Pancreas (tissue), 10 donors: ENCODE measurements around the gene BACE1. TPM values are rescaled to one million over a fixed set of nuclear protein-coding genes. Genes with fewer than 3 reads are reported as not detected.

Source experiments
- ATAC-seq, 4 donors: fragments of 200-7000 bp; cut with Tn5 transposase; one replicate each; pipeline versions ENCODE4 v1.8.0 to v1.9.1; 2020; ENCODE audit warnings: mild to moderate bottlenecking in 4 of 4, moderate library complexity in 4 of 4
- DNase-seq, 6 donors: peaks; one replicate each; pipeline ENCODE4 v3.0.0-alpha.2; 2020
- FAIRE-seq: peaks from 2 replicates; lab custom pipeline; 2012; peaks lifted over from hg19 to GRCh38; lab: Jason Lieb, UNC
- H3K27ac ChIP-seq, 4 donors: fragments of 200-600 bp; sonication (generic); 1 replicate in 3 of 4; 2 replicates in 1 of 4; pipeline versions ENCODE4 v1.5.0 to v1.8.0; 2020
- H3K27me3 ChIP-seq, 4 donors: fragments of 200-600 bp; one replicate each; pipeline ENCODE4 v1.8.0; 2021
- H3K36me3 ChIP-seq, 3 donors: fragments of 200-600 bp; sonication (generic) in 1 of 3; one replicate each; pipeline versions ENCODE4 v1.5.0 to v1.8.0; 2020 to 2021
- H3K4me1 ChIP-seq, 3 donors: fragments of 200-600 bp; one replicate each; pipeline ENCODE4 v1.8.0; 2021
- H3K4me3 ChIP-seq, 4 donors: fragments of 200-600 bp; sonication (generic) in 2 of 4; one replicate each; pipeline versions ENCODE4 v1.5.0 to v1.8.0; 2020 to 2021
- H3K9me3 ChIP-seq, 4 donors: fragments of 200-600 bp; one replicate each; pipeline ENCODE4 v1.8.0; 2021
- WGBS, 2 donors: extraction: QIAGEN DNeasy Blood & Tissue Kit; methylation state at CpG; one replicate each; pipeline ENCODE4 v1.1.7; 2013; 5-methylcytosine and 5-hydroxymethylcytosine counted together
- intact Hi-C, 3 donors: fragments of 100-400 bp; cut with DNase I; formaldehyde crosslinking; loops; one replicate each; pipeline versions ENCODE4 v1.11.1 to v1.14.2; 2022
- polyA plus RNA-seq, 2 donors: library from polyadenylated mRNA; stranded (reverse); fragments of 200-250 nt; gene quantifications; one replicate each; pipeline ENCODE4 v1.2.3, GENCODE V29; 2013
- total RNA-seq, 6 donors: library from RNA; stranded (reverse); fragmentation: NEBNext Ultra II Directional in 4 of 6; extraction: Animal tissue kit (Norgen Biotek cat#: 25700) in 4 of 6; gene quantifications; one replicate each; pipeline versions ENCODE4 v1.2.1 to v1.2.4, GENCODE V29; 2021 to 2023
- TF ChIP-seq, protein P1 (sequence below), 4 donors: fragments of 200-600 bp; sonication (generic) in 3 of 4; IDR thresholded peaks; one replicate each; pipeline versions ENCODE4 v1.5.0 to v1.8.0; 2021; ENCODE audit warnings: antibody characterized with exemption in 4 of 4
- donor health status: healthy with polysubstance abuse.
- donor health status: DM: no; HTN: no; CAD: no; lungs with moderate emphysema.
- donor health status: DM: no; HTN: no; CAD: no.
- donor health status: control.
- donor health status: control.
- donor health status: Bipolar disorder and iron deficiency.
- donor health status: DM: yes; HTN: yes; CAD: no.
- donor health status: DM: no; HTN: no; CAD: no.
- donor health status: DM: no; HTN: no; CAD: no.
- donor health status: DM: yes; HTN: yes; CAD: no.

Gene BACE1
- total and polyA plus RNA-seq, 8 donors, result 27.8 to 207 (median 103) TPM

- Histone ChIP-seq H3K4me1 (peaks cover 5 to 32% (median 29%) of the 10 kb centered on the region in 3 donors), H3K36me3 (peaks cover 0 to 4% (median 0%) of the 10 kb centered on the region in 3 donors), H3K4me3 (peak overlapping the region in 2 of 4 donors; percentile 24 to 41), H3K27ac (peak overlapping the region; percentile 73 to 92 (median 82)), H3K27me3 (no peaks in the 10 kb centered on the region), H3K9me3 (no peaks in the 10 kb centered on the region)
- WGBS, 2 donors, result 11 to 12% methylated on average over 12 of the region's 12 CpGs
- TF ChIP-seq, protein P1, sequence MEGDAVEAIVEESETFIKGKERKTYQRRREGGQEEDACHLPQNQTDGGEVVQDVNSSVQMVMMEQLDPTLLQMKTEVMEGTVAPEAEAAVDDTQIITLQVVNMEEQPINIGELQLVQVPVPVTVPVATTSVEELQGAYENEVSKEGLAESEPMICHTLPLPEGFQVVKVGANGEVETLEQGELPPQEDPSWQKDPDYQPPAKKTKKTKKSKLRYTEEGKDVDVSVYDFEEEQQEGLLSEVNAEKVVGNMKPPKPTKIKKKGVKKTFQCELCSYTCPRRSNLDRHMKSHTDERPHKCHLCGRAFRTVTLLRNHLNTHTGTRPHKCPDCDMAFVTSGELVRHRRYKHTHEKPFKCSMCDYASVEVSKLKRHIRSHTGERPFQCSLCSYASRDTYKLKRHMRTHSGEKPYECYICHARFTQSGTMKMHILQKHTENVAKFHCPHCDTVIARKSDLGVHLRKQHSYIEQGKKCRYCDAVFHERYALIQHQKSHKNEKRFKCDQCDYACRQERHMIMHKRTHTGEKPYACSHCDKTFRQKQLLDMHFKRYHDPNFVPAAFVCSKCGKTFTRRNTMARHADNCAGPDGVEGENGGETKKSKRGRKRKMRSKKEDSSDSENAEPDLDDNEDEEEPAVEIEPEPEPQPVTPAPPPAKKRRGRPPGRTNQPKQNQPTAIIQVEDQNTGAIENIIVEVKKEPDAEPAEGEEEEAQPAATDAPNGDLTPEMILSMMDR (IDR thresholded peaks at IDR 0.05), result no peak
- no peak for FAIRE-seq
- peak; percentile 62 to 87 (median 78) for DNase-seq
- intact Hi-C loops, result no loop called here
- ATAC-seq, result peak; percentile 69 to 81 (median 76)
These were observed 16.4 kb downstream of the BACE1 start for GRCh38 chr11:117299351-117300282.

- TF ChIP-seq, protein P1 (IDR thresholded peaks at IDR 0.05), result no peak
- H3K4me1 ChIP-seq, result peaks cover 1 to 29% (median 20%) of the 10 kb centered on the region in 3 donors
- no peaks in the 10 kb centered on the region for H3K27me3 ChIP-seq
- peak; percentile 24 to 39 (median 25) for ATAC-seq
- intact Hi-C loops, result no loop called here
- WGBS, 2 donors, result 37 to 57% methylated on average over 8 of the region's 8 CpGs
- H3K36me3 ChIP-seq, result peaks cover 0 to 4% (median 0%) of the 10 kb centered on the region in 3 donors
- H3K9me3 ChIP-seq, result no peaks in the 10 kb centered on the region
- DNase-seq, result no peak
- FAIRE-seq, result no peak
- peak overlapping the region; percentile 73 to 92 (median 82) for H3K27ac ChIP-seq
- peak overlapping the region in 3 of 4 donors; percentile 5 to 41 (median 24) for H3K4me3 ChIP-seq
These were observed 17.9 kb downstream of the BACE1 start for GRCh38 chr11:117298195-117298594.

DNA sequence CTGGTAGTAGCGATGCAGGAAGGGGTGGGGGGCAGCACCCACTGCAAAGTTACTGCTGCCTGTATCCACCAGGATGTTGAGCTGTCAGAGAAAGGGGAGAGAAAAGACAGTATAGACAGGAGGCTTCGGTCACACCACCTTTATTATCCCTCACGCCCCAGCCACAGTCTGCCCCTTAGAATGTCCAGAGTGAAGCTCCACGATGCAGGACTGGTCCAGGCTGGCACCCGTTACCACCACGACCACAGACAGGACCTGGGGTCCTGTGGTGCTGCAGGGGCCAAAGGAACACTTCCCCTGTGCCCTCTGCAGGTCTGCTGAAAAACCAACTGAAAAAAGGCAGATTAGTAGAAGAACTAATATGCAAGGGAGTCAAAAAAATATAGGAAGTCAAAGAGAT, 19.2 kb downstream of the BACE1 start:
- no peaks in the 10 kb centered on the region for H3K9me3 ChIP-seq
- ATAC-seq (no peak), FAIRE-seq (no peak), DNase-seq (no peak)
- TF ChIP-seq, protein P1 (IDR thresholded peaks at IDR 0.05), result no peak
- peak overlapping the region in 3 of 4 donors; percentile 13 to 92 (median 21) for H3K27ac ChIP-seq
- peaks cover under 1 to 29% (median 19%) of the 10 kb centered on the region in 3 donors for H3K4me1 ChIP-seq
- peaks cover 0 to 4% (median 0%) of the 10 kb centered on the region in 3 donors for H3K36me3 ChIP-seq
- intact Hi-C loops, result no loop called here
- WGBS, 2 donors, result 42 to 60% methylated on average over 6 of the region's 6 CpGs
- H3K27me3 ChIP-seq, result no peaks in the 10 kb centered on the region
- peak overlapping the region in 1 of 4 donors; percentile 41 for H3K4me3 ChIP-seq

DNA sequence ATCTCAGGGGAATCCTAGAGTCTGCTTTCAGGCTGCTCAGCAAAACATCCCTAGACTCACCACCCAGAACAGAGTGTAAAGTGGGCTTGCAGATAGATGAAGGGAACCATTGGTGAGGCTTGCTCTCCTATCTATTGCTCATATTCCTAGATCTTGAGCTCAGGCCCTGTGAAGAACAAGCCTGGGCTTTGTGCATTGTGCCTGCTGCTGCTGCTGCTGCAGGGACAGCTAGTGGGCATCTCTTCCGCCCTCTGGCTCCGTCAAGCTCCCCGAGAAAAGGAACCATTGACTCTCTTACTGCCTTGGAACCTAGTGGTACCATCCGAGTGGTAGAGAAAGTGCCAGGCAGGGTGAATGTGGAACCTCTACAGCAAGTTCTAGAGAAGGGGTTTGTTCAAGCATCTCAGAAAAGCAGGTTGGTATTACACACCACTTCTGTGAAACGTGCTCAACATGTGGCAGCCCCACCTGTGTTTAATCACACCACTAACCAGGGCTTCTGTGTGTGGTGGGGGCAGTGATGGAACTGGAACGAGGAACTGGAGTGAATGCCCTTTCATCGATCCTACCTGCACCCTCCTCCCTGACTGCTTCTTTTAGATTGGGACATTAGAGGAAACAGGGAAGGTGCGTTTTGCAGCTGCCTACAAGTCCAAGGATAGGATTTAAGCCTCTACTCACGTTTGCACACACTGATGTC, 20.5 kb downstream of the BACE1 start:
- FAIRE-seq (no peak), DNase-seq (peak in 1 of 6 donors; percentile 64), ATAC-seq (no peak)
- Histone ChIP-seq H3K4me1 (peaks cover 8 to 24% (median 15%) of the 10 kb centered on the region in 3 donors), H3K27ac (peak overlapping the region in 2 of 4 donors; percentile 13 to 92), H3K27me3 (no peaks in the 10 kb centered on the region), H3K36me3 (peaks cover 0 to 4% (median 0%) of the 10 kb centered on the region in 3 donors), H3K9me3 (no peaks in the 10 kb centered on the region), H3K4me3 (no peak overlapping the region)
- intact Hi-C loops, result no loop called here
- TF ChIP-seq, protein P1 (IDR thresholded peaks at IDR 0.05), result no peak
- WGBS, 2 donors, result 39 to 46% methylated on average over 9 of the region's 9 CpGs
